C4-2B (cell line): ENCODE measurements around the gene MYZAP.

Experiments
- CTCF ChIP-seq: fragments of 450-650 bp; conservative IDR thresholded peaks from 2 replicates; pipeline ENCODE4 v1.5.1; 2017; ENCODE audit warnings: mild to moderate bottlenecking
- ZFX ChIP-seq: fragments of 450-650 bp; IDR thresholded peaks from 2 replicates; pipeline ENCODE4 v1.6.1; 2017

DNA sequence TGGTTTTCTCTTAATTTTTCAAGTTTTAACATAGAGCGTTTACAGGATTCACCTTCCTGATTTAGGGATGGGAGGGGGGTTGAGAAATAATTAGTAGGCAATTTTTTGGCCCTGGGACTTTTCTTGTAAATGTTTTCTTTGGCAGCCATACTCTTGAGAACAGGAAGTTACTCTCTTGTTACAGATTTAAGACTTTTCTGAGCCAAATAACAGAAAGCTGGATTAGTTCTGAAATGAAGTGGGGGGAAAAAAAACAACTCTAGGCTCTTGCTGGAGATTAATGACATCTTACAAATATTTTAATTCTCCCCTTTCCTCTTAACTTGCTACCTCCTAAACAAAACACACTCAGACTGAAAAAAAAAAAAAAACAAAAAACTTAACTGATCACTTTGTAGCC is 101.0 kb downstream of the MYZAP start:
- TF ChIP-seq CTCF (no peak), ZFX (no peak)
